Measurements from ENCODE around the gene SLC37A1. TPM values are rescaled to one million over a fixed set of nuclear protein-coding genes. Genes with fewer than 3 reads are reported as not detected.

SLC37A1 gene
- total RNA-seq, 1 experiment from 2014 or later: 11.2 TPM

DNA sequence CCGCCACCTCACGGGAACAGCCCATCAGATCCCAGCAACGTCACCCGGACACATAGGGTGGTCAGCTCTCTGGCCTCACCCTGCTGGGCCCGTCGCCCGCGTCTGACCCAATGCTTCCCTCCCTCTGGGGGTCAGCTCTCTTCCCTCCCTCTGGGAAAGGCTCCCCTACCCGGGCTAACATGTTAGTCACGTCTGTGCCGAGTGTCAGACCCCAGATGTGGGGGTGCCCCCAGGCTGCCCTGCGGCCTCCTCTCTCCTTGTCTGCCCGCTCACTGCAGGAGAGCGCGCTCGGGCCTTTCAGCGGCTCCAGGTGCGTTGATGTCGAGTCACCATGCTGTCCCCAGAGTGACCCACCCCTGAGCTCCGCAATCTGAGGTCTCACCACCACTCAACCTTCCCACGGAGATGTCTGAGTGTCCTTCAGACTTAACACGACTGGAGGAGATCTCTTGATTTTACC is 34.3 kb downstream of the SLC37A1 start:
- Histone ChIP-seq H3K9me3 (ENCODE audit: low read depth, low read length, poor library complexity, severe bottlenecking) (no peaks in the 10 kb centered on the region), H3K4me1 (ENCODE audit: insufficient read depth, low read length, poor library complexity, severe bottlenecking) (no peaks in the 10 kb centered on the region), H3K4me3 (ENCODE audit: low read depth, low read length, poor library complexity, severe bottlenecking) (no peak overlapping the region), H3K27me3 (replicated peaks; ENCODE audit: insufficient read depth, low read depth, low read length, poor library complexity) (no peaks in the 10 kb centered on the region), H3K27ac (ENCODE audit: low read depth, low read length, poor library complexity, severe bottlenecking) (no peak overlapping the region), H3K36me3 (ENCODE audit: insufficient read depth, low read length, poor library complexity, severe bottlenecking) (no peaks in the 10 kb centered on the region)
- CTCF ChIA-PET: no interaction called here
- DNase-seq (ENCODE audit: low spot score): no peak
- TF ChIP-seq, protein P1, sequence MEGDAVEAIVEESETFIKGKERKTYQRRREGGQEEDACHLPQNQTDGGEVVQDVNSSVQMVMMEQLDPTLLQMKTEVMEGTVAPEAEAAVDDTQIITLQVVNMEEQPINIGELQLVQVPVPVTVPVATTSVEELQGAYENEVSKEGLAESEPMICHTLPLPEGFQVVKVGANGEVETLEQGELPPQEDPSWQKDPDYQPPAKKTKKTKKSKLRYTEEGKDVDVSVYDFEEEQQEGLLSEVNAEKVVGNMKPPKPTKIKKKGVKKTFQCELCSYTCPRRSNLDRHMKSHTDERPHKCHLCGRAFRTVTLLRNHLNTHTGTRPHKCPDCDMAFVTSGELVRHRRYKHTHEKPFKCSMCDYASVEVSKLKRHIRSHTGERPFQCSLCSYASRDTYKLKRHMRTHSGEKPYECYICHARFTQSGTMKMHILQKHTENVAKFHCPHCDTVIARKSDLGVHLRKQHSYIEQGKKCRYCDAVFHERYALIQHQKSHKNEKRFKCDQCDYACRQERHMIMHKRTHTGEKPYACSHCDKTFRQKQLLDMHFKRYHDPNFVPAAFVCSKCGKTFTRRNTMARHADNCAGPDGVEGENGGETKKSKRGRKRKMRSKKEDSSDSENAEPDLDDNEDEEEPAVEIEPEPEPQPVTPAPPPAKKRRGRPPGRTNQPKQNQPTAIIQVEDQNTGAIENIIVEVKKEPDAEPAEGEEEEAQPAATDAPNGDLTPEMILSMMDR (conservative IDR thresholded peaks at IDR 0.05; ENCODE audit: low read depth, low read length): no peak
- TF ChIP-seq EZH2 (IDR thresholded peaks at IDR 0.05; ENCODE audit: borderline replicate concordance, low read depth, low read length, poor library complexity, severe bottlenecking): no peak
- POLR2A ChIA-PET (ENCODE audit: low non-redundant PET): no interaction called here
- intact Hi-C loops (cut with micrococcal nuclease; ENCODE audit: unreplicated experiment): no loop called here
- BruUV-seq (replicated peaks): no TSS peak

DNA sequence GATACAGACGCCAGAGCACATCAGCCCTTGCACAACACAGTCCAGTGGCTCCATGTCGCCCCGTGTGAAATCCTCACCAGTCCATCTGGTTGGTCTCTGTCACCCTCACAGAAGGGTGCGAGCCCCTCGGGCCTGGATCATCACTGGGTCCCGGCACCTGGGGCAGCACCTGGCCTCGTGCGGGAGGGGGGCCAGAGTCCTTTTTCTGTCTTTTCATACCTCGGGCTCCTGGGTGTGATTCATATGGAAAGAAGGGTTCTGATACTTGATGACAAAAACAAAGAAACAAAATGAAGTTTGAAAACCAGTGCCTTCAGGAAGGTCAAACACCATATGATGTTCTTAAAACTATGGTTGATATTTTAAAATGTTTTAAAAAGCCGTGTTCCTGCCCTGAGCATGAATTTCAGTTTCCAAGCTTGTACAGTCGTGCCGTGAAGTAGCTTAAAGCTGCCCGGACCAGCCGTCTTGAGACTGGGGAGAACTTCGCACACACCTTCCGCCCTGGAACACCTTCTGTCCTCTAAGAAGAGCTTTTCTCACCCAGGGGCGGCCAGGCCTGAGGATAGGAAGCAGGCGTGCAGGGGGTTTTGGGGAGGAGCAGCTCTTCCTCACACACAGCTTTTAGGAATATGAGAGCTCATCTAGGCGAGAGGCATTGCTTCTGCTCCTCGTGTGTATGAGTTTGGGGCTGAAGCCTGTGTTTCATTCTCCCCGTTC is 35.2 kb downstream of the SLC37A1 start:
- no TSS peak for BruUV-seq (replicated peaks)
- no peak overlapping the region for H3K27ac ChIP-seq (ENCODE audit: low read depth, low read length, poor library complexity, severe bottlenecking)
- no peaks in the 10 kb centered on the region for H3K27me3 ChIP-seq (replicated peaks; ENCODE audit: insufficient read depth, low read depth, low read length, poor library complexity)
- ChIA-PET CTCF (no interaction called here), POLR2A (ENCODE audit: low non-redundant PET) (no interaction called here)
- H3K36me3 ChIP-seq (ENCODE audit: insufficient read depth, low read length, poor library complexity, severe bottlenecking): no peaks in the 10 kb centered on the region
- DNase-seq (ENCODE audit: low spot score): no peak
- no peaks in the 10 kb centered on the region for H3K4me1 ChIP-seq (ENCODE audit: insufficient read depth, low read length, poor library complexity, severe bottlenecking)
- no peak overlapping the region for H3K4me3 ChIP-seq (ENCODE audit: low read depth, low read length, poor library complexity, severe bottlenecking)
- no peaks in the 10 kb centered on the region for H3K9me3 ChIP-seq (ENCODE audit: low read depth, low read length, poor library complexity, severe bottlenecking)
- TF ChIP-seq EZH2 (IDR thresholded peaks at IDR 0.05; ENCODE audit: borderline replicate concordance, low read depth, low read length, poor library complexity, severe bottlenecking): no peak
- TF ChIP-seq, protein P1 (conservative IDR thresholded peaks at IDR 0.05; ENCODE audit: low read depth, low read length): no peak
- intact Hi-C loops (cut with micrococcal nuclease; ENCODE audit: unreplicated experiment): no loop called here

DNA sequence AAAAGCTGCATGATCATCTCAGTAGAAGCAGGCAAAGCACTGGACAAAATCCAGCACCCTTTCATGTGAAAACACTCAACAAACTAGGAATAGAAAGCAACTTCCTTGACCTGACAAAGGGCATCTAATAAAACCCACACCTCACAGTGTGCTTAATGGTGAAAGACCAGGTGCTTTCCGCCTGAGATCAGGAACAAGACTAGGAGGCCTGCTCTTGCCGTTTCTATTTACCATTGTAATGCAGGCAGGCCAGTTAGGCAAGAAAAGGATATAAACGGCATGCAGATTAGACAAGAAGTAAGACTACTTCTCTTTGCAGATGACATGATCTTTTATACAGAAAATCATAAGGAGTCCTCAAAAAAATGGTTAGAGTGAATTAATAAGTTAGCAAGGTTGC is 37.2 kb downstream of the SLC37A1 start:
- Histone ChIP-seq H3K4me3 (ENCODE audit: low read depth, low read length, poor library complexity, severe bottlenecking) (no peak overlapping the region), H3K9me3 (ENCODE audit: low read depth, low read length, poor library complexity, severe bottlenecking) (no peaks in the 10 kb centered on the region), H3K27ac (ENCODE audit: low read depth, low read length, poor library complexity, severe bottlenecking) (no peak overlapping the region), H3K27me3 (replicated peaks; ENCODE audit: insufficient read depth, low read depth, low read length, poor library complexity) (no peaks in the 10 kb centered on the region), H3K36me3 (ENCODE audit: insufficient read depth, low read length, poor library complexity, severe bottlenecking) (no peaks in the 10 kb centered on the region), H3K4me1 (ENCODE audit: insufficient read depth, low read length, poor library complexity, severe bottlenecking) (no peaks in the 10 kb centered on the region)
- intact Hi-C loops (cut with micrococcal nuclease; ENCODE audit: unreplicated experiment): no loop called here
- TF ChIP-seq, protein P1 (conservative IDR thresholded peaks at IDR 0.05; ENCODE audit: low read depth, low read length): no peak
- no peak for TF ChIP-seq EZH2 (IDR thresholded peaks at IDR 0.05; ENCODE audit: borderline replicate concordance, low read depth, low read length, poor library complexity, severe bottlenecking)
- DNase-seq (ENCODE audit: low spot score): no peak
- POLR2A ChIA-PET (ENCODE audit: low non-redundant PET): no interaction called here
- BruUV-seq (replicated peaks): no TSS peak
- CTCF ChIA-PET: no interaction called here

Measured in A673 (cell line).